ENCODE results near the gene MGAT3. TPM values are rescaled to one million over a fixed set of nuclear protein-coding genes. Genes with fewer than 3 reads are reported as not detected.
A peak's percentile ranks its signal among the peaks of the same experiment; 100 is the strongest.

MGAT3 gene
- total RNA-seq, 1 experiment from 2014 or later = 0.20 TPM

DNA sequence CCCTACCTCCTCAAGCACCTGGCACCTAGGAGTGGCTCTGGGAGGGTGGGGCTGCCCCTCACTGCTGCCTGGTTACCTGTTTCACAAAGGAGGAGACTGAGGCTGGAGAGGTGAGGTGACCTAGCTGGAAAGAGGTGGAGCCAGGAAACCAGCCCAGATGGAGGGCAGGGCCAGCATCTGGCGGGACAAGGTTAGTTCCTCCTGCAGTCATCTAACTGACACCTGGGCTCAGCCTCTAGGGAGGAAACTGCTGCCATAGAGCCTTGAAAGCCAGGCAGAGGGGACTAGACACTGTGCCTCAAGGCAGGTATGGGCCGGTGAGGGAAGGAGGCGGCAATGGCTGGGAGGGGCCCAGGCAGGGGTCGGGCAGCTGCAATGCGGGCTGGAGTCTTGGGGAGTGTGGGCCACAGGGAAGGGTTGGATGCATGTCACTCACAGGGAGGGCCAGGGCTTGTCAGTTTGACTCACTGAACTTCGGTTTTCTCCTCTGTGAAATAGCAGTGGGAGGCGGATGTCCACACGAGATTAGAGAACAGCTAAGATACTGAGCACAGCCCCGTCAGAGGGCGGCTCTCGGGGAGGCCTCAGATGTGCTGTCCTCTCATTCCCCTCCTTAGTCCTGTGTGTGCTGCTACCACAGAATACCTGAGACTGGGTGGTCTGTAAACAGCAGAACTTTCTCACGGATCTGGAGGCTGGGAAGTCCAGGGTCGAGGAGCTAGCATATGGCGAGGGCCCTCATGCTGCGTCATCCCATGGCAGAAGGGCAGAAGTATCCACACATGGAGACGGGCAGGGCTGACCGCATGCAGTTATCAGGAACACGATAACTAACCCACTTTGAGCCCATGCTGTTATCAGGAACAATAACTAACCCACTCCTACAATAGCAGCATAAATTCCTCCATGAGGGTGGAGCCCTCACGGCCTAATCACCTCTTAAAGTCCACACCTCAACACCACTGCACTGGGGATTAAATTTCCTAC lies 16.1 kb downstream of the MGAT3 start:
- Histone ChIP-seq H3K4me1 (ENCODE audit: control insufficient read depth in 1 of 2, insufficient read depth in 2 of 2, low read length in 2 of 2) (peaks cover 0 to 13% of the 10 kb centered on the region in 2 experiments; a peak in 1 of 4 replicates), H3K36me3 (ENCODE audit: control insufficient read depth in 1 of 2, insufficient read depth in 2 of 2, low read length in 2 of 2) (no peaks in the 10 kb centered on the region), H3K9ac (ENCODE audit: low read length) (no peak overlapping the region), H3K27me3 (ENCODE audit: insufficient read depth, low read length) (no peaks in the 10 kb centered on the region), H3K4me3 (replicated peaks in 1 of 2; ENCODE audit: low read depth in 1 of 2, low read length in 2 of 2) (no peak overlapping the region), H3K9me2 (ENCODE audit: insufficient read depth) (no peaks in the 10 kb centered on the region), H4K20me1 (ENCODE audit: insufficient read depth) (no peaks in the 10 kb centered on the region), H2AFZ (ENCODE audit: low read depth, low read length, poor library complexity, severe bottlenecking) (no peak overlapping the region), H3K79me2 (ENCODE audit: insufficient read depth, low read length) (no peaks in the 10 kb centered on the region), H3K9me3 (ENCODE audit: control insufficient read depth in 1 of 2, insufficient read depth in 1 of 2, low read depth in 1 of 2, low read length in 2 of 2) (no peaks in the 10 kb centered on the region), H3K27ac (ENCODE audit: low read depth, low read length) (no peak overlapping the region), H3K4me2 (ENCODE audit: low read length) (no peak overlapping the region)
- DNase-seq (ENCODE audit: low read depth, low spot score) = no peak
- no TSS peak for BruUV-seq (replicated peaks)
- RAD21 ChIA-PET (ENCODE audit: low non-redundant PET in 1 of 2, low total read pairs in 2 of 2, uncharacterized antibody in 2 of 2, unreplicated experiment in 2 of 2) = no interaction called here
- intact Hi-C loops (cut with micrococcal nuclease) = no loop called here
- no peak for TF ChIP-seq SP1 (IDR thresholded peaks at IDR 0.05; ENCODE audit: low read depth)
- no peak for TF ChIP-seq YY1 (IDR thresholded peaks at IDR 0.05; ENCODE audit: extremely low read depth, insufficient replicate concordance, low read depth, low read length)
- no peak for TF ChIP-seq EGR1 (IDR thresholded peaks at IDR 0.05; ENCODE audit: low read depth)
- no peak for TF ChIP-seq ELF1 (IDR thresholded peaks at IDR 0.05; ENCODE audit: borderline replicate concordance, low read depth)
- no peak for TF ChIP-seq CBX3 (IDR thresholded peaks at IDR 0.05; ENCODE audit: low read depth)
- TF ChIP-seq TCF7L2 (IDR thresholded peaks at IDR 0.05; ENCODE audit: borderline replicate concordance, extremely low read depth, insufficient read depth, insufficient read length) = no peak
- TF ChIP-seq RAD21 (IDR thresholded peaks at IDR 0.05; ENCODE audit: low read depth) = no peak
- no peak for TF ChIP-seq FOSL1 (IDR thresholded peaks at IDR 0.05; ENCODE audit: low read depth)
- no peak for TF ChIP-seq ZNF274 (IDR thresholded peaks at IDR 0.05; ENCODE audit: low read depth, low read length)
- no peak for TF ChIP-seq JUND (IDR thresholded peaks at IDR 0.05)
- no peak for TF ChIP-seq SRF (IDR thresholded peaks at IDR 0.05; ENCODE audit: low read depth)
- POLR2A ChIA-PET = no interaction called here
- CTCF ChIA-PET = no interaction called here
- ATAC-seq = peak; percentile 35; the same call in 1 of the 2 replicates

All from HCT116 (cell line).